Measurements from ENCODE around the gene CEND1.

GRCh38 chr11:777288-778255 is 12.3 kb downstream of the CEND1 start, which contains the start of gene GATD1:
- no peak for TF ChIP-seq CTCF (IDR thresholded peaks at IDR 0.05)
- TF ChIP-seq POLR2A (IDR thresholded peaks at IDR 0.05) = peak; percentile 60 to 89

Data from thyroid gland (tissue), 4 donors.